ENCODE data around the gene ERI3. TPM values are rescaled to one million over a fixed set of nuclear protein-coding genes. Genes with fewer than 3 reads are reported as not detected.

Gene ERI3
- polyA plus RNA-seq, 1 donor from 2014 or later: 92.5 TPM

GRCh38 chr1:44296806-44297205, 58.3 kb downstream of the ERI3 start:
- TF ChIP-seq EZH2 (IDR thresholded peaks at IDR 0.05; ENCODE audit: borderline replicate concordance, insufficient read depth, low read length, poor library complexity, severe bottlenecking): no peak
- TF ChIP-seq TAF1 (IDR thresholded peaks at IDR 0.05; ENCODE audit: low read depth): no peak
- TF ChIP-seq SMC3 (conservative IDR thresholded peaks at IDR 0.05; ENCODE audit: poor library complexity): peak; percentile 38
- peak; percentile 23 for TF ChIP-seq RAD21 (conservative IDR thresholded peaks at IDR 0.05)
- peak; percentile 99 for TF ChIP-seq POLR2AphosphoS5 (IDR thresholded peaks at IDR 0.05)
- peak; percentile 98 for TF ChIP-seq EP300 (conservative IDR thresholded peaks at IDR 0.05; ENCODE audit: poor library complexity, severe bottlenecking)
- no peak for TF ChIP-seq MXI1 (conservative IDR thresholded peaks at IDR 0.05; ENCODE audit: poor library complexity, severe bottlenecking)
- H3K27me3 ChIP-seq (ENCODE audit: insufficient read depth, low read depth, low read length): no peaks in the 10 kb centered on the region
- H3K9me3 ChIP-seq (ENCODE audit: low read length): no peaks in the 10 kb centered on the region
- H3F3A ChIP-seq (ENCODE audit: insufficient read depth, low read length, poor library complexity, severe bottlenecking): no peaks in the 10 kb centered on the region
- H3K79me2 ChIP-seq (replicated peaks; ENCODE audit: insufficient read depth, low read length): no peaks in the 10 kb centered on the region
- peak overlapping the region; percentile 12 for H3K4me2 ChIP-seq (ENCODE audit: low read length)
- H3K9me2 ChIP-seq (ENCODE audit: insufficient read depth, low read length): no peaks in the 10 kb centered on the region
- peak overlapping the region; percentile 41 for H3K9ac ChIP-seq (ENCODE audit: low read length)
- H3K36me3 ChIP-seq (ENCODE audit: insufficient read depth, low read length): no peaks in the 10 kb centered on the region
- H3K4me3 ChIP-seq (ENCODE audit: low read length): peak overlapping the region; percentile 51
- no peaks in the 10 kb centered on the region for H4K20me1 ChIP-seq (ENCODE audit: insufficient read depth)
- no peak overlapping the region for H2AFZ ChIP-seq (ENCODE audit: low read depth, low read length)
- H3K27ac ChIP-seq (ENCODE audit: low read length): peak overlapping the region; percentile 56

GRCh38 chr1:44296086-44296485, 59.0 kb downstream of the ERI3 start:
- Histone ChIP-seq H3K27ac (ENCODE audit: low read length) (no peak overlapping the region), H3K36me3 (ENCODE audit: insufficient read depth, low read length) (no peaks in the 10 kb centered on the region), H3K79me2 (replicated peaks; ENCODE audit: insufficient read depth, low read length) (no peaks in the 10 kb centered on the region), H2AFZ (ENCODE audit: low read depth, low read length) (no peak overlapping the region), H3K4me3 (ENCODE audit: low read length) (peak overlapping the region; percentile 51), H3K9ac (ENCODE audit: low read length) (no peak overlapping the region), H3K9me3 (ENCODE audit: low read length) (no peaks in the 10 kb centered on the region), H3K9me2 (ENCODE audit: insufficient read depth, low read length) (no peaks in the 10 kb centered on the region), H4K20me1 (ENCODE audit: insufficient read depth) (no peaks in the 10 kb centered on the region), H3F3A (ENCODE audit: insufficient read depth, low read length, poor library complexity, severe bottlenecking) (no peaks in the 10 kb centered on the region), H3K4me2 (ENCODE audit: low read length) (no peak overlapping the region), H3K27me3 (ENCODE audit: insufficient read depth, low read depth, low read length) (no peaks in the 10 kb centered on the region)
- TF ChIP-seq EZH2 (IDR thresholded peaks at IDR 0.05; ENCODE audit: borderline replicate concordance, insufficient read depth, low read length, poor library complexity, severe bottlenecking): no peak
- TF ChIP-seq, protein P1, sequence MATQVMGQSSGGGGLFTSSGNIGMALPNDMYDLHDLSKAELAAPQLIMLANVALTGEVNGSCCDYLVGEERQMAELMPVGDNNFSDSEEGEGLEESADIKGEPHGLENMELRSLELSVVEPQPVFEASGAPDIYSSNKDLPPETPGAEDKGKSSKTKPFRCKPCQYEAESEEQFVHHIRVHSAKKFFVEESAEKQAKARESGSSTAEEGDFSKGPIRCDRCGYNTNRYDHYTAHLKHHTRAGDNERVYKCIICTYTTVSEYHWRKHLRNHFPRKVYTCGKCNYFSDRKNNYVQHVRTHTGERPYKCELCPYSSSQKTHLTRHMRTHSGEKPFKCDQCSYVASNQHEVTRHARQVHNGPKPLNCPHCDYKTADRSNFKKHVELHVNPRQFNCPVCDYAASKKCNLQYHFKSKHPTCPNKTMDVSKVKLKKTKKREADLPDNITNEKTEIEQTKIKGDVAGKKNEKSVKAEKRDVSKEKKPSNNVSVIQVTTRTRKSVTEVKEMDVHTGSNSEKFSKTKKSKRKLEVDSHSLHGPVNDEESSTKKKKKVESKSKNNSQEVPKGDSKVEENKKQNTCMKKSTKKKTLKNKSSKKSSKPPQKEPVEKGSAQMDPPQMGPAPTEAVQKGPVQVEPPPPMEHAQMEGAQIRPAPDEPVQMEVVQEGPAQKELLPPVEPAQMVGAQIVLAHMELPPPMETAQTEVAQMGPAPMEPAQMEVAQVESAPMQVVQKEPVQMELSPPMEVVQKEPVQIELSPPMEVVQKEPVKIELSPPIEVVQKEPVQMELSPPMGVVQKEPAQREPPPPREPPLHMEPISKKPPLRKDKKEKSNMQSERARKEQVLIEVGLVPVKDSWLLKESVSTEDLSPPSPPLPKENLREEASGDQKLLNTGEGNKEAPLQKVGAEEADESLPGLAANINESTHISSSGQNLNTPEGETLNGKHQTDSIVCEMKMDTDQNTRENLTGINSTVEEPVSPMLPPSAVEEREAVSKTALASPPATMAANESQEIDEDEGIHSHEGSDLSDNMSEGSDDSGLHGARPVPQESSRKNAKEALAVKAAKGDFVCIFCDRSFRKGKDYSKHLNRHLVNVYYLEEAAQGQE (IDR thresholded peaks at IDR 0.05; ENCODE audit: borderline replicate concordance): no peak
- no peak for TF ChIP-seq RAD21 (conservative IDR thresholded peaks at IDR 0.05)

DNA sequence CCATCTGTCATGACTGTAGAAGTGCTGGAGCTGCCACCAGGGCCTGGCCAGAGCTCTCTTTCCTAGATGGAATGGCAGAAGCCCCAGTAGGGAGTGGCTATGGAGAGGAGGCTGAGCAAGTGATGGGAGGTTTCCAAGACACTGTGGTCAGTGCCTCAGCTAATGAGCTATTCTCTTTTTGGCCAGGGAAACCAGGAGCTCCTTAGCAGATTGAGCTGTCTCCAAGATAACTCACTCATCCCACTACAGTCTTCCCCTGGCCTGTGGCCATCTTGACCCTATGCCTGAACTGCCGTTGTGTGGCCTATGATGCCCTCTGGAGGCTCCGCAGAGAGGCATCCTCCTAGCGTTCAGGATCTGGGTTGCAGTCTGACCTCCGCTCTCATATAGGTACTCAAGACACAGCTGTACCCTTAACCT, 60.5 kb downstream of the ERI3 start:
- no peaks in the 10 kb centered on the region for H4K20me1 ChIP-seq (ENCODE audit: insufficient read depth)
- no peaks in the 10 kb centered on the region for H3K9me2 ChIP-seq (ENCODE audit: insufficient read depth, low read length)
- TF ChIP-seq, protein P1 (IDR thresholded peaks at IDR 0.05; ENCODE audit: borderline replicate concordance): no peak
- TF ChIP-seq EP300 (conservative IDR thresholded peaks at IDR 0.05; ENCODE audit: poor library complexity, severe bottlenecking): no peak
- no peak for TF ChIP-seq POLR2AphosphoS5 (IDR thresholded peaks at IDR 0.05)
- no peak for TF ChIP-seq MXI1 (conservative IDR thresholded peaks at IDR 0.05; ENCODE audit: poor library complexity, severe bottlenecking)
- no peak for TF ChIP-seq EZH2 (IDR thresholded peaks at IDR 0.05; ENCODE audit: borderline replicate concordance, insufficient read depth, low read length, poor library complexity, severe bottlenecking)
- TF ChIP-seq SMC3 (conservative IDR thresholded peaks at IDR 0.05; ENCODE audit: poor library complexity): no peak
- TF ChIP-seq TAF1 (IDR thresholded peaks at IDR 0.05; ENCODE audit: low read depth): no peak
- no peak for TF ChIP-seq CTCF (IDR thresholded peaks at IDR 0.05; ENCODE audit: poor library complexity, severe bottlenecking)
- no peak for TF ChIP-seq RAD21 (conservative IDR thresholded peaks at IDR 0.05)
- no peak overlapping the region for H2AFZ ChIP-seq (ENCODE audit: low read depth, low read length)
- no peaks in the 10 kb centered on the region for H3K36me3 ChIP-seq (ENCODE audit: insufficient read depth, low read length)
- no peaks in the 10 kb centered on the region for H3F3A ChIP-seq (ENCODE audit: insufficient read depth, low read length, poor library complexity, severe bottlenecking)
- H3K4me3 ChIP-seq (ENCODE audit: low read length): no peak overlapping the region
- no peaks in the 10 kb centered on the region for H3K79me2 ChIP-seq (replicated peaks; ENCODE audit: insufficient read depth, low read length)
- H3K9ac ChIP-seq (ENCODE audit: low read length): no peak overlapping the region
- H3K27ac ChIP-seq (ENCODE audit: low read length): no peak overlapping the region
- no peaks in the 10 kb centered on the region for H3K9me3 ChIP-seq (ENCODE audit: low read length)
- H3K27me3 ChIP-seq (ENCODE audit: insufficient read depth, low read depth, low read length): no peaks in the 10 kb centered on the region
- no peak overlapping the region for H3K4me2 ChIP-seq (ENCODE audit: low read length)
